OCI-LY3 (cell line): ENCODE measurements around the gene SORL1.

Source experiments
- EZH2phosphoT487 ChIP-seq: fragments of 200-600 bp; shearing (Covaris generic); IDR thresholded peaks from 2 replicates; pipeline ENCODE4 v1.6.1; 2018; ENCODE audit warnings: antibody characterized with exemption, mixed run types, low read depth
- TF ChIP-seq, protein P1 (sequence below): fragments of 200-600, 300-600 bp; sonication (generic); IDR thresholded peaks from 2 replicates; pipeline ENCODE4 v1.5.1; 2014; ENCODE audit warnings: antibody characterized with exemption, low read length, low read depth

GRCh38 chr11:121448011-121448410 lies 4.1 kb upstream of the SORL1 start:
- TF ChIP-seq EZH2phosphoT487, result no peak
- TF ChIP-seq, protein P1, sequence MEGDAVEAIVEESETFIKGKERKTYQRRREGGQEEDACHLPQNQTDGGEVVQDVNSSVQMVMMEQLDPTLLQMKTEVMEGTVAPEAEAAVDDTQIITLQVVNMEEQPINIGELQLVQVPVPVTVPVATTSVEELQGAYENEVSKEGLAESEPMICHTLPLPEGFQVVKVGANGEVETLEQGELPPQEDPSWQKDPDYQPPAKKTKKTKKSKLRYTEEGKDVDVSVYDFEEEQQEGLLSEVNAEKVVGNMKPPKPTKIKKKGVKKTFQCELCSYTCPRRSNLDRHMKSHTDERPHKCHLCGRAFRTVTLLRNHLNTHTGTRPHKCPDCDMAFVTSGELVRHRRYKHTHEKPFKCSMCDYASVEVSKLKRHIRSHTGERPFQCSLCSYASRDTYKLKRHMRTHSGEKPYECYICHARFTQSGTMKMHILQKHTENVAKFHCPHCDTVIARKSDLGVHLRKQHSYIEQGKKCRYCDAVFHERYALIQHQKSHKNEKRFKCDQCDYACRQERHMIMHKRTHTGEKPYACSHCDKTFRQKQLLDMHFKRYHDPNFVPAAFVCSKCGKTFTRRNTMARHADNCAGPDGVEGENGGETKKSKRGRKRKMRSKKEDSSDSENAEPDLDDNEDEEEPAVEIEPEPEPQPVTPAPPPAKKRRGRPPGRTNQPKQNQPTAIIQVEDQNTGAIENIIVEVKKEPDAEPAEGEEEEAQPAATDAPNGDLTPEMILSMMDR, result no peak
